HEK293T (cell line): ENCODE measurements around the gene ARL4A.

Experiments
- CTCF ChIA-PET: fragments of 350-600 bp; formaldehyde crosslinking; extraction: SDS; loops from one replicate; lab custom pipeline; 2021; ENCODE audit warnings: antibody characterized with exemption, inconsistent platforms; lab: Yijun Ruan, JAX
- POLR2A ChIA-PET: fragments of 350-600 bp; formaldehyde crosslinking; extraction: SDS; loops from one replicate; lab custom pipeline; 2020; ENCODE audit warnings: antibody characterized with exemption, inconsistent platforms; lab: Yijun Ruan, JAX
- DNase-seq: peaks from one replicate; pipeline ENCODE4 v3.0.0; 2012; ENCODE audit warnings: mixed read lengths; ENCODE audit errors: extremely low spot score
- ARNT ChIP-seq: fragments of 450-650 bp; IDR thresholded peaks from 2 replicates; pipeline ENCODE4 v1.6.1; 2017; ENCODE audit warnings: mild to moderate bottlenecking
- BHLHE40 ChIP-seq: fragments of 450-650 bp; IDR thresholded peaks from 2 replicates; pipeline ENCODE4 v1.6.1; 2016; ENCODE audit warnings: mild to moderate bottlenecking, moderate library complexity, borderline replicate concordance
- CTBP1 ChIP-seq: fragments of 450-650 bp; IDR thresholded peaks from 2 replicates; pipeline ENCODE4 v1.6.1; 2016; ENCODE audit warnings: borderline replicate concordance
- ELF4 ChIP-seq: fragments of 450-650 bp; IDR thresholded peaks from 2 replicates; pipeline ENCODE4 v1.6.1; 2017; ENCODE audit warnings: antibody characterized with exemption
- FOXA1 ChIP-seq: fragments of 450-650 bp; IDR thresholded peaks from 2 replicates; pipeline ENCODE4 v1.6.1; 2016; ENCODE audit warnings: mild to moderate bottlenecking
- FOXK2 ChIP-seq: fragments of 450-650 bp; IDR thresholded peaks from 2 replicates; pipeline ENCODE4 v1.6.1; 2016; ENCODE audit warnings: mild to moderate bottlenecking
- FOXM1 ChIP-seq: fragments of 450-650 bp; IDR thresholded peaks from 2 replicates; pipeline ENCODE4 v1.6.1; 2017; ENCODE audit warnings: mild to moderate bottlenecking, borderline replicate concordance
- HDGF ChIP-seq: fragments of 450-650 bp; IDR thresholded peaks from 2 replicates; pipeline ENCODE4 v1.6.1; 2017; ENCODE audit warnings: antibody characterized with exemption, borderline replicate concordance
- L3MBTL2 ChIP-seq: fragments of 450-650 bp; conservative IDR thresholded peaks from 2 replicates; pipeline ENCODE4 v1.6.1; 2016; ENCODE audit warnings: mild to moderate bottlenecking
- LEF1 ChIP-seq: fragments of 450-650 bp; IDR thresholded peaks from 2 replicates; pipeline ENCODE4 v1.6.1; 2017; ENCODE audit warnings: mild to moderate bottlenecking, borderline replicate concordance
- NFRKB ChIP-seq: fragments of 450-650 bp; IDR thresholded peaks from 2 replicates; pipeline ENCODE4 v1.6.1; 2016; ENCODE audit warnings: mild to moderate bottlenecking, moderate library complexity
- SP1 ChIP-seq: fragments of 450-650 bp; IDR thresholded peaks from 2 replicates; pipeline ENCODE4 v1.6.1; 2017
- SUZ12 ChIP-seq: fragments of 450-650 bp; IDR thresholded peaks from 2 replicates; pipeline ENCODE4 v1.6.1; 2016; ENCODE audit warnings: mild to moderate bottlenecking
- TARDBP ChIP-seq: fragments of 450-650 bp; IDR thresholded peaks from 2 replicates; pipeline ENCODE4 v1.6.1; 2016
- ZNF384 ChIP-seq: fragments of 450-650 bp; IDR thresholded peaks from 2 replicates; pipeline ENCODE4 v1.6.1; 2016
- TF ChIP-seq, protein P1 (sequence below): fragments of 450-650 bp; IDR thresholded peaks from 2 replicates; pipeline ENCODE4 v1.6.1; 2016

Gene ARL4A

DNA sequence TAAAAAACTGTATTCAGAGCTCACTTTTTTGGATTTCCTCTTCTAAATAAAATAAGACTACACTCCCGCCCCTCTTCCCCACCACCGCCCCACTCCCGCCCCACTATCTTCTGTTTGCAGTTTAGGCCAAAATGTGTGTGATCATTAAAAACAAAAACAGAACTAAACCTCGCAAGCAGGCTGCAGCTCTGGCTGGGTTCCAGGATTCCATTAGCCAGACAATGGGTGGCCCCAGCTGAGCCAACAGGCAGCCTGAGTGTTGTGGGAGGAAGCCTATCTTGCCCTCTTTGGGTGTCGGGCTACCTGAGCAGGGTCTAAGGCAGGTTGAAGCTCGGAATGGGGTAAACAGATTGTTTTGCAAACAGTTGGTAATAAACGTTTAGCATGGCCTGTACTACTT, 41.7 kb downstream of the ARL4A start:
- TF ChIP-seq NFRKB, result no peak
- no peak for TF ChIP-seq LEF1
- TF ChIP-seq ELF4, result no peak
- TF ChIP-seq HDGF, result no peak
- DNase-seq, result peak; percentile 52
- ChIA-PET CTCF (interaction anchor here (0.6 kb wide), 1 partner anchor 9 kb away, joined by 3 read pairs; no protein-coding TSS in a partner anchor), POLR2A (no interaction called here)

DNA sequence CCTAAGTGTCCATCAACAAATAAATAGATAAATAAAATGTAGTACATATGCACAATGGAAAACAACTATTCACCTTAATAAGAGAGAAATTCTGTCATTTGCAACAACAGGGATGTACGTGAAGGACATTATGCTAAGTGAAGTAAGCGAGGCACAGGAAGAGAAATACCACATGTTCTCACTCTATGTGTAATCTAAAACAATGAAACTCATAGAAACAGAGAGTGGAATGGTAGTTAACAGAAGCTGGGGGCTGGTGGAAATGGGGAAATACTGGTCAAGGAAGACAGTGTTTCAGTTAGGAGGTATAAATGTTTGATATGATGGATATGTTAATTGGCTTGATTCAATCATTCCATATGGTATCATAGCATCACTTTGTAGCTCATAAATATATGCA, 43.1 kb downstream of the ARL4A start:
- TF ChIP-seq LEF1, result no peak
- no peak for TF ChIP-seq SP1
- TF ChIP-seq ZNF384, result no peak
- TF ChIP-seq SUZ12, result no peak
- no peak for TF ChIP-seq ELF4
- TF ChIP-seq ARNT, result no peak
- TF ChIP-seq FOXM1, result no peak
- TF ChIP-seq CTBP1, result no peak
- TF ChIP-seq HDGF, result no peak
- TF ChIP-seq BHLHE40, result no peak
- TF ChIP-seq, protein P1, sequence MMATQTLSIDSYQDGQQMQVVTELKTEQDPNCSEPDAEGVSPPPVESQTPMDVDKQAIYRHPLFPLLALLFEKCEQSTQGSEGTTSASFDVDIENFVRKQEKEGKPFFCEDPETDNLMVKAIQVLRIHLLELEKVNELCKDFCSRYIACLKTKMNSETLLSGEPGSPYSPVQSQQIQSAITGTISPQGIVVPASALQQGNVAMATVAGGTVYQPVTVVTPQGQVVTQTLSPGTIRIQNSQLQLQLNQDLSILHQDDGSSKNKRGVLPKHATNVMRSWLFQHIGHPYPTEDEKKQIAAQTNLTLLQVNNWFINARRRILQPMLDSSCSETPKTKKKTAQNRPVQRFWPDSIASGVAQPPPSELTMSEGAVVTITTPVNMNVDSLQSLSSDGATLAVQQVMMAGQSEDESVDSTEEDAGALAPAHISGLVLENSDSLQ, result no peak
- no peak for TF ChIP-seq TARDBP
- no peak for TF ChIP-seq NFRKB
- no peak for TF ChIP-seq FOXA1
- TF ChIP-seq FOXK2, result no peak
- ChIA-PET POLR2A (no interaction called here), CTCF (no interaction called here)
- no peak for DNase-seq

DNA sequence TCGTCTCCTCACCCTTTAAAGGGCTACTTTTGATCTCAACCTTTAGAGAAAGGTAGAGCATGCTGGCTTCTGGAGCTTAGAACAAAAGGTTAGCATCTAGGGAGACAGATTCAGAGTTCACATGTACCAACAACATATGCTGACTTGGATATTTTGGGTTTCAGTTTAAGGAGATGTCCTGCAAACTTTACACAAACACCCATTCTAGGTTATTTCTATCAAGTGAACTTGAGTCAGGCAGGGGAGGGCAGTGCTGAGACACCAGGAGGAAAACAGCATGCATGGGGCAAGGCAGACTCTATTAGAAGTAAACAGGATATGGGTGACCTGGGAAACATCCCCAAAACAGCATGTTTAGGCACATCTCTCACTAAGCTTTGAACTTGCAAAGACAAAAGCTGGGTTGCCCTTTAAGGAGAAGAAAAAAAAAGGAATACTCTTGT, 43.8 kb downstream of the ARL4A start:
- POLR2A ChIA-PET, result no interaction called here
- DNase-seq, result no peak
- TF ChIP-seq L3MBTL2 (no peak), LEF1 (no peak), ARNT (no peak), SUZ12 (no peak), FOXA1 (no peak)
- CTCF ChIA-PET, result no interaction called here

DNA sequence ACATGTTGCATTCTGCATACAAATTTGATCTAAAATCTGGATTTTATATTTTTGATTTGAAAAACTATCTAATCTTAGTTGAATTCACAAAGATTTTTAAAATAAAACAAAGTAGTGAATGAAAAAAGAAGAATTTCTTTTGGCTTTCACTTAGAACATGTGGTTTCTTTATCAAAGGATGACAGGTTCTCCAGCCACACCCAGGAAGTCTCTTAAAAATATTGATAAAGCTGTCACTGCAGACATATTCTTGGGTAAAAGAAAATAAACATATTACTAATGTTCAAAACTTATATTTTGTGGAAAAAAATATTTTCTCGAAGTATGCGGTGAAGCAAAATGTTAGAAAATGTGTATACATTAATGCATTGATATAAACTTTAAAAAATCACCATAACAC, 44.3 kb downstream of the ARL4A start:
- no peak for DNase-seq
- TF ChIP-seq TARDBP (no peak), ARNT (no peak), HDGF (no peak), BHLHE40 (no peak), LEF1 (no peak), ELF4 (no peak), SP1 (no peak), FOXA1 (no peak), SUZ12 (no peak)
- TF ChIP-seq, protein P1, result no peak
- POLR2A ChIA-PET, result no interaction called here
- CTCF ChIA-PET, result no interaction called here

DNA sequence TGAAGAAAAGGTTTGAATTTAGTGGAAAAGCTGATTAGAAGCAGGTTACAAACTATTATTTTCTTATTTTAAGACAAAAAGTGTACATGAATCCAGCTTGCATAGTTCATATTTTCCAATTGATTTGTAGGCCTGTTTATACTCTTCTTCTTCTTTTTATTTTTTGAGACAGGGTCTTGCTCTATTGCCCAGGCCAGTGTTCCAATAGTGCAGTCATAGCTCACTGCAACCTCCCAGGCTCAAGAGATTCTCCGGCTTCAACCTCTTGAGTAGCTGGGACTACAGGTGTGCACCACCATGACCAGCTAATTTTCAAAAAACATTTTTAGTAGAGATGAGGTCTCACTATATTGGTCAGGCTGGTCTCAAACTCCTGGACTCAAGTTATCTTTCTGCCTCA, 45.0 kb downstream of the ARL4A start:
- ChIA-PET POLR2A (no interaction called here), CTCF (no interaction called here)
- no peak for DNase-seq
- TF ChIP-seq LEF1 (no peak), L3MBTL2 (no peak)
- TF ChIP-seq, protein P1, result no peak

DNA sequence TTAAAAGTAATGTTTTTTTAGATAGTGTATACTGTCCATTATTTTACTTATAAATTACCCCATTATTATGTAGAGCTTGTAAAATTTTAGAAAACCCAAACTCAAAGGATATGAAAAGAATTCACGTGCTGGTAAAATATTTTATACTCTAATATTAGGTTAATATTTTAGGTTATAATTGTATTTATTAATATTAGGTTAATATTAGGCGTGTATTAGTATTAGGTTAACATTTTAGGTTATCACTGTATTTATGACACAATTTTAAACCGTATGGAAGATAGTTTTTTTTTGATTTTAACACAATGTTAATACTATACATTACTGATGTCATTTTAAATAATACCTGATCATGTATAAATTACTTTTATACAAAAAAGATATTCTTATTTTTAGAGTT, 48.5 kb downstream of the ARL4A start:
- CTCF ChIA-PET, result no interaction called here
- no peak for DNase-seq
- POLR2A ChIA-PET, result no interaction called here
- TF ChIP-seq FOXA1 (no peak), ZNF384 (no peak), FOXM1 (no peak), FOXK2 (no peak), ELF4 (no peak), NFRKB (no peak), BHLHE40 (no peak), CTBP1 (no peak), SUZ12 (no peak), LEF1 (no peak), ARNT (no peak), SP1 (no peak), HDGF (no peak), L3MBTL2 (no peak), TARDBP (no peak)
- TF ChIP-seq, protein P1, result no peak

DNA sequence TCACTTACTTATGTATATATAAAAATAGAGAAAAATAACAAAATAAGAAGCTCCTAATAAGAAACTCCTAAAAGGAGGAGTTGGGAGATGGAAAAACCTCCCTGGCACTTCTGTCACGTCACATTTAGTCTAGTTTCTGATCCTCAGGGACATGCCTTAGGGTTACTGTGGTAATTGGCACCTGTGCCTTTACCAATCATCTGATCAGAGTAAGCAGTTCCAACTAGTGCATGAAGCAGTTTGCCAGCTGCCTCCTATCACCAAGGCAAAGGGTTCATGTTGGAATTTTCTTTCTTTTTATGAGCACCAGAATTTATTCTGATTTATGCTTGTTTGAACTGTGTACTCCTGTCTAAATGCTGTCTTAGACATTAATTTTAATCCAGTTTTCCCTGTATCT, 49.9 kb downstream of the ARL4A start:
- DNase-seq, result no peak
- ChIA-PET POLR2A (no interaction called here), CTCF (interaction anchor here (1.2 kb wide), 1 partner anchor 8 kb away, joined by 3 read pairs; no protein-coding TSS in a partner anchor)
- TF ChIP-seq SP1, result no peak
- no peak for TF ChIP-seq TARDBP
- TF ChIP-seq CTBP1, result no peak
- no peak for TF ChIP-seq ZNF384
- no peak for TF ChIP-seq FOXA1
- TF ChIP-seq FOXK2, result no peak
- TF ChIP-seq FOXM1, result no peak
- no peak for TF ChIP-seq HDGF
- TF ChIP-seq SUZ12, result no peak
